Measurements from ENCODE around the gene ADCY1. TPM values are rescaled to one million over a fixed set of nuclear protein-coding genes. Genes with fewer than 3 reads are reported as not detected.

The ADCY1 gene
- total and polyA plus RNA-seq, 2 donors (not counting 1 experiment from before 2014, with no cell fraction given) = 0.23 to 2.5 TPM

GRCh38 chr7:45697576-45698136 is 123.5 kb downstream of the ADCY1 start:
- Histone ChIP-seq H3K4me2 (ENCODE audit: extremely low read depth, insufficient read depth, low read length) (no peak overlapping the region), H3K4me1 (ENCODE audit: control insufficient read depth, extremely low read depth, insufficient read depth, low read length) (no peaks in the 10 kb centered on the region), H3K9me3 (ENCODE audit: control insufficient read depth, insufficient read depth, low read depth, low read length) (no peaks in the 10 kb centered on the region), H3K36me3 (ENCODE audit: control insufficient read depth, insufficient read depth, low read length) (no peaks in the 10 kb centered on the region), H3K4me3 (replicated peaks in 1 of 4; ENCODE audit: control extremely low read depth in 1 of 4, insufficient read depth in 1 of 4, low read depth in 3 of 4, low read length in 4 of 4) (no peak overlapping the region), H4K20me1 (ENCODE audit: control insufficient read depth, extremely low read depth, insufficient read depth, low read length) (no peaks in the 10 kb centered on the region), H3K27me3 (ENCODE audit: control insufficient read depth, insufficient read depth, low read length) (no peaks in the 10 kb centered on the region), H3K27ac (ENCODE audit: insufficient read depth, low read length) (no peak overlapping the region), H3K79me2 (ENCODE audit: control insufficient read depth, insufficient read depth, low read length) (no peaks in the 10 kb centered on the region), H2AFZ (ENCODE audit: low read length) (no peak overlapping the region), H3K9ac (ENCODE audit: insufficient read depth, low read length) (no peak overlapping the region)
- TF ChIP-seq, protein P1, sequence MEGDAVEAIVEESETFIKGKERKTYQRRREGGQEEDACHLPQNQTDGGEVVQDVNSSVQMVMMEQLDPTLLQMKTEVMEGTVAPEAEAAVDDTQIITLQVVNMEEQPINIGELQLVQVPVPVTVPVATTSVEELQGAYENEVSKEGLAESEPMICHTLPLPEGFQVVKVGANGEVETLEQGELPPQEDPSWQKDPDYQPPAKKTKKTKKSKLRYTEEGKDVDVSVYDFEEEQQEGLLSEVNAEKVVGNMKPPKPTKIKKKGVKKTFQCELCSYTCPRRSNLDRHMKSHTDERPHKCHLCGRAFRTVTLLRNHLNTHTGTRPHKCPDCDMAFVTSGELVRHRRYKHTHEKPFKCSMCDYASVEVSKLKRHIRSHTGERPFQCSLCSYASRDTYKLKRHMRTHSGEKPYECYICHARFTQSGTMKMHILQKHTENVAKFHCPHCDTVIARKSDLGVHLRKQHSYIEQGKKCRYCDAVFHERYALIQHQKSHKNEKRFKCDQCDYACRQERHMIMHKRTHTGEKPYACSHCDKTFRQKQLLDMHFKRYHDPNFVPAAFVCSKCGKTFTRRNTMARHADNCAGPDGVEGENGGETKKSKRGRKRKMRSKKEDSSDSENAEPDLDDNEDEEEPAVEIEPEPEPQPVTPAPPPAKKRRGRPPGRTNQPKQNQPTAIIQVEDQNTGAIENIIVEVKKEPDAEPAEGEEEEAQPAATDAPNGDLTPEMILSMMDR (conservative IDR thresholded peaks at IDR 0.05 in 1 of 2, IDR thresholded peaks at IDR 0.05 in 1 of 2; ENCODE audit: low read depth in 1 of 2, low read length in 2 of 2) = no peak
- no peak for TF ChIP-seq EZH2 (IDR thresholded peaks at IDR 0.05; ENCODE audit: low read length, missing control alignments)
- peak; percentile 3 to 53 for DNase-seq (ENCODE audit: low read depth in 2 of 2)

- no peaks in the 10 kb centered on the region for H4K20me1 ChIP-seq (ENCODE audit: control insufficient read depth, extremely low read depth, insufficient read depth, low read length)
- no peaks in the 10 kb centered on the region for H3K4me1 ChIP-seq (ENCODE audit: control insufficient read depth, extremely low read depth, insufficient read depth, low read length)
- no peak overlapping the region for H2AFZ ChIP-seq (ENCODE audit: low read length)
- TF ChIP-seq, protein P1 (conservative IDR thresholded peaks at IDR 0.05 in 1 of 2, IDR thresholded peaks at IDR 0.05 in 1 of 2; ENCODE audit: low read depth in 1 of 2, low read length in 2 of 2) = no peak
- no peak for TF ChIP-seq EZH2 (IDR thresholded peaks at IDR 0.05; ENCODE audit: low read length, missing control alignments)
- H3K4me2 ChIP-seq (ENCODE audit: extremely low read depth, insufficient read depth, low read length) = no peak overlapping the region
- H3K9me3 ChIP-seq (ENCODE audit: control insufficient read depth, insufficient read depth, low read depth, low read length) = no peaks in the 10 kb centered on the region
- H3K27ac ChIP-seq (ENCODE audit: insufficient read depth, low read length) = no peak overlapping the region
- no peak overlapping the region for H3K4me3 ChIP-seq (replicated peaks in 1 of 4; ENCODE audit: control extremely low read depth in 1 of 4, insufficient read depth in 1 of 4, low read depth in 3 of 4, low read length in 4 of 4)
- H3K9ac ChIP-seq (ENCODE audit: insufficient read depth, low read length) = no peak overlapping the region
- no peaks in the 10 kb centered on the region for H3K36me3 ChIP-seq (ENCODE audit: control insufficient read depth, insufficient read depth, low read length)
- no peaks in the 10 kb centered on the region for H3K27me3 ChIP-seq (ENCODE audit: control insufficient read depth, insufficient read depth, low read length)
- DNase-seq (ENCODE audit: low read depth in 2 of 2) = no peak
- H3K79me2 ChIP-seq (ENCODE audit: control insufficient read depth, insufficient read depth, low read length) = no peaks in the 10 kb centered on the region
Measured at GRCh38 chr7:45698303-45699014, 124.3 kb downstream of the ADCY1 start.

DNA sequence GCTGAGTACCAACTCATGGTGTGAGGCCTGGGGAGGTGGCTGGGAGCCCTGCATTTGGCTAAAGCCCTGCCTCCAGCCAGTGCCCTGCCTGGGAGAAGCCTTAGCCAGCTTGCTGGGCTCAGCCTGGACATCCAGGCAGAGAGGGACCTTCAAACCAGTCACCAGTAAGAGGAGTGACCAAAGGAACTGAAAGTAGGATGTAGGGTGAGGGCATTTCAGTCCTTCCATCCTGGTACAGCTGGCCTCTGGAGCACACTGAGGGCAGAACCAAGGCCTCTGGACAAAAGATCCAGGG is 124.8 kb downstream of the ADCY1 start:
- Histone ChIP-seq H3K79me2 (ENCODE audit: control insufficient read depth, insufficient read depth, low read length) (no peaks in the 10 kb centered on the region), H4K20me1 (ENCODE audit: control insufficient read depth, extremely low read depth, insufficient read depth, low read length) (no peaks in the 10 kb centered on the region), H3K4me3 (replicated peaks in 1 of 4; ENCODE audit: control extremely low read depth in 1 of 4, insufficient read depth in 1 of 4, low read depth in 3 of 4, low read length in 4 of 4) (no peak overlapping the region), H3K4me2 (ENCODE audit: extremely low read depth, insufficient read depth, low read length) (no peak overlapping the region), H2AFZ (ENCODE audit: low read length) (no peak overlapping the region), H3K9me3 (ENCODE audit: control insufficient read depth, insufficient read depth, low read depth, low read length) (no peaks in the 10 kb centered on the region), H3K36me3 (ENCODE audit: control insufficient read depth, insufficient read depth, low read length) (no peaks in the 10 kb centered on the region), H3K9ac (ENCODE audit: insufficient read depth, low read length) (no peak overlapping the region), H3K4me1 (ENCODE audit: control insufficient read depth, extremely low read depth, insufficient read depth, low read length) (no peaks in the 10 kb centered on the region), H3K27me3 (ENCODE audit: control insufficient read depth, insufficient read depth, low read length) (no peaks in the 10 kb centered on the region), H3K27ac (ENCODE audit: insufficient read depth, low read length) (no peak overlapping the region)
- TF ChIP-seq EZH2 (IDR thresholded peaks at IDR 0.05; ENCODE audit: low read length, missing control alignments) = no peak
- TF ChIP-seq, protein P1 (conservative IDR thresholded peaks at IDR 0.05 in 1 of 2, IDR thresholded peaks at IDR 0.05 in 1 of 2; ENCODE audit: low read depth in 1 of 2, low read length in 2 of 2) = no peak
- DNase-seq (ENCODE audit: low read depth in 2 of 2) = no peak
